Activated naive CD8-positive, alpha-beta T cell (primary cell): ENCODE results near the gene KLHDC4.

Experiments
- H3K27ac Mint-ChIP-seq: one replicate; pipeline ENCODE4 v1.8.0; 2021; ENCODE audit warnings: mixed read lengths
- H3K27me3 Mint-ChIP-seq: one replicate; pipeline ENCODE4 v1.8.0; 2021; ENCODE audit warnings: mixed read lengths
- H3K36me3 Mint-ChIP-seq: one replicate; pipeline ENCODE4 v1.8.0; 2021; ENCODE audit warnings: mixed read lengths
- H3K4me1 Mint-ChIP-seq: one replicate; pipeline ENCODE4 v1.8.0; 2021; ENCODE audit warnings: low read depth, mixed read lengths
- H3K4me3 Mint-ChIP-seq: one replicate; pipeline ENCODE4 v1.8.0; 2021; ENCODE audit warnings: mild to moderate bottlenecking, mixed read lengths
- H3K9me3 Mint-ChIP-seq: one replicate; pipeline ENCODE4 v1.8.0; 2021; ENCODE audit warnings: low read depth, mixed read lengths

KLHDC4 gene

DNA sequence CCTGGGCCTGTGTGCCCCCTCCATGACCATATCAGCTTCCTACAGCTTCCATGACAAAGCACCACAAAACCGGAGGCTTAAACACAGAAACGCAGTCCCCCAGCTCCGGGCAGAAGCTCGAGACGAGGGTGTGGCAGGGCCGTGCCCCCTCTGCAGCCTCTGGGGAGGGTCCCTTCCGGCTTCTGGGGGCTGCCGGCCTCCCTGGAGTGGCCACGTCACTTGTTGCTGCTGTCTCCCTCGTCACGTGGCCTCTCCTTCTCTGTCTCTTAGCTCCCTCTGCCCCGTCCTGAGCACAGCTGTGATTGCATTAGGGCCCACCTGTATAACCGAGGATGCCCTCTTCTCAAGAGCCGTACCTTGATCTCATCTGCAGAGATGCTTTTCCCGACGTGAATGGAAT lies 98.9 kb downstream of the KLHDC4 start:
- Mint-ChIP-seq H3K4me1 (no peaks in the 10 kb centered on the region), H3K27ac (no peak overlapping the region), H3K9me3 (no peaks in the 10 kb centered on the region), H3K27me3 (peaks cover 7% of the 10 kb centered on the region), H3K36me3 (no peaks in the 10 kb centered on the region), H3K4me3 (no peak overlapping the region)

DNA sequence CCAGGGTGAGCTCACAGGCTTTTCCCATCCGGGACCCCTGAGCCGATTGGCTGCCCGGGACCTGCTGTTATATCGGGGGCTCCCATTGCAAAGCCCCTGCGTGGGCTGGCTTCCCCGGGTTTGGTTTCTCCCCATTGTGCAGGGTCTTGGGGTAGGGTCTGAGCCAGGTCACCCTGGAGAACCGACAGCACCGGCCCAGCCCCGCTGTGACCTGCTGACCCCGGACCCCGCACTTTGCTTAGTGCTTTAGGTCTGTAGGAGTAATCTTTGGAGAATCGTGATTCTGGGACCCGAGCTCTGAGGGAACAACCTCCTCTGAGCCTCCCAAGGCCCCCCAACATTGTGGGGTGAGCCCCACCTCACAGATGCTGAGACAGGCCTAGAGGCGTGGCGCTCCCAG lies 100.6 kb downstream of the KLHDC4 start:
- no peaks in the 10 kb centered on the region for H3K36me3 Mint-ChIP-seq
- peaks cover 10% of the 10 kb centered on the region for H3K27me3 Mint-ChIP-seq
- H3K27ac Mint-ChIP-seq: no peak overlapping the region
- H3K9me3 Mint-ChIP-seq: no peaks in the 10 kb centered on the region
- H3K4me3 Mint-ChIP-seq: no peak overlapping the region
- H3K4me1 Mint-ChIP-seq: no peaks in the 10 kb centered on the region

DNA sequence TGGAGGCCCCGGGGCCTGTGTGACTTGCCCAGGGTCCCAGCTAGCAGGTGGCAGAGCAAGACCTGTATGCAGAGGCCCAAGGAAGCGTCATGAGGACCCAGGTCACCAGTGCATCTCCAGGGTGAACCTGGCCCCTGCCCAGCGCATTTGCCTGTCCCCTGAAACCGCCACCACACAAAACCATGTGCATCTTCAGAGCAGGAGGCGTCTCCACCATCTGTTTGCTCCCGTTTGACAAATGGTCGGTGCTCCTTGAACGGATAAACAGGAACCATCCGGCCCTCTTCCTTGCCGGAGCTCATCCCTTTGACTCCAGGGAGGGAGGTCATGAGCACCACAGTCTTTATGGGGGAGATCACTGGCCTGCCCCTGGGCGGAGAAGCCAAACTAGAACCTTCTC lies 101.0 kb downstream of the KLHDC4 start:
- H3K4me3 Mint-ChIP-seq: no peak overlapping the region
- H3K4me1 Mint-ChIP-seq: no peaks in the 10 kb centered on the region
- no peak overlapping the region for H3K27ac Mint-ChIP-seq
- no peaks in the 10 kb centered on the region for H3K36me3 Mint-ChIP-seq
- H3K9me3 Mint-ChIP-seq: no peaks in the 10 kb centered on the region
- H3K27me3 Mint-ChIP-seq: peaks cover 10% of the 10 kb centered on the region

DNA sequence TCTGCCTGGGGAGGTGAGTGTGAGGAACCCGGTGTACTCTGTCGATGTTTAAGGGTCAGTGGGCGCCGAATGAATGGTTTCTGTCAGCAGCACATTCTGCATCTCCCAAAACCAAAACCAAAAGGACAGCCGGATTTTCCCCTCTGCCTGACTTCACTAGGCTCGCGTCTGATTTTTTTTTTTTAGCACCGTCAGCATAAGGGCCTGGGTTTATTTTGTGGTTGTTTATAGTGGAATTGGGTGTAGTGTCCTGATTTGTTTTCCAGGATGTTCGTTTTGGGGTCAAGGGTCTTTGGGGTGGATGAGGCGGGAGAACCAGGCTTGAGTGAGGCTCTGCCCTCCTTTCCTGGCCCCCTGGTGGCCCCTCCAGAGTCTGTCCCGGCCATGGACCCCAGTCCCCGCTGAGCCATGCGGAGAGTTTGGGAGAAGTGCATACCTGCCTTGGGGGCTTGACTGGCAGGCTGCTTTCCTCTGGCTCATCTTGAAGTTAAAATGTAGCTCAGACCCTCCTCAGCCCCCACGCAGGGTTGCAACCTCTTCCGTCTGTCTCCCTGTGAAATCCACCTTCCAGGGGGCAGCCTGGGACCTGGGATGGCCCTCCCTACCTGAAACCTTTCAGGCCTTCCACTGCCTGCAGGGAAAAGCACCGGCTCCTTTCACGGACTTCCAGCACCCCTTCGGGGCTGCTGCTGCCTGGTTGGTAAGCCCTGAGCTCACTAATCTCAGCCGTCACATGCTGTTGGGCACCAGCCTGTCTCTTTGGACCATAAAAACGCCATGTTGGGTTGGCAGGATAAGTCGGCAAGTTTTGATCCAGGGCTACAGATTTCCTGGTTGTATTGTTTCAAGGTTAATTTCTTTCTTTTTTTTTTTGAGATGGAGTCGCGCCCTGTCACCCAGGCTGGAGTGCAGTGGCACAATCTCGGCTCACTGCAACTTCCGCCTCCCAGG lies 103.3 kb downstream of the KLHDC4 start:
- no peaks in the 10 kb centered on the region for H3K4me1 Mint-ChIP-seq
- H3K4me3 Mint-ChIP-seq: no peak overlapping the region
- peaks cover 10% of the 10 kb centered on the region for H3K27me3 Mint-ChIP-seq
- H3K27ac Mint-ChIP-seq: no peak overlapping the region
- H3K9me3 Mint-ChIP-seq: no peaks in the 10 kb centered on the region
- no peaks in the 10 kb centered on the region for H3K36me3 Mint-ChIP-seq

DNA sequence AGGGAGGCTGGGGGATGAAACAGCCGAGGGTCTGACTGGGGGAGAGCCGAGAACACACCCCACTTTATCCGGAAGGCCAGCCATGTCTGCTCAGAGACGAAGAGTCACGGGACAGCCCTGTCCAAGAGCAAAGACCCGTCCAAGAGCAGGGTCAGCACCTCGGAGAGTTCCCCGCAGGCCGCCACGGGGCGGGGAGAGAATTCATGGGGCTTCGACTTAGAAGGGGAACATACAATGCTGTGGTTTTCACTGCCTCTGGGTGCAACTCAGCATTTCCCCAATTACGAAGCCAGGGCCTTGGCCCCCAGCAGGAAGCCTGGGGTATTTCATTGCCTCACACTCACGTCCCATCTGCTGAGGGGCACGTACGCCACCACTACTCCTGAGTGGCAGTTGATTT lies 104.2 kb downstream of the KLHDC4 start:
- H3K4me1 Mint-ChIP-seq: no peaks in the 10 kb centered on the region
- H3K4me3 Mint-ChIP-seq: no peak overlapping the region
- H3K27me3 Mint-ChIP-seq: peaks cover 10% of the 10 kb centered on the region
- H3K27ac Mint-ChIP-seq: no peak overlapping the region
- H3K36me3 Mint-ChIP-seq: no peaks in the 10 kb centered on the region
- H3K9me3 Mint-ChIP-seq: no peaks in the 10 kb centered on the region

DNA sequence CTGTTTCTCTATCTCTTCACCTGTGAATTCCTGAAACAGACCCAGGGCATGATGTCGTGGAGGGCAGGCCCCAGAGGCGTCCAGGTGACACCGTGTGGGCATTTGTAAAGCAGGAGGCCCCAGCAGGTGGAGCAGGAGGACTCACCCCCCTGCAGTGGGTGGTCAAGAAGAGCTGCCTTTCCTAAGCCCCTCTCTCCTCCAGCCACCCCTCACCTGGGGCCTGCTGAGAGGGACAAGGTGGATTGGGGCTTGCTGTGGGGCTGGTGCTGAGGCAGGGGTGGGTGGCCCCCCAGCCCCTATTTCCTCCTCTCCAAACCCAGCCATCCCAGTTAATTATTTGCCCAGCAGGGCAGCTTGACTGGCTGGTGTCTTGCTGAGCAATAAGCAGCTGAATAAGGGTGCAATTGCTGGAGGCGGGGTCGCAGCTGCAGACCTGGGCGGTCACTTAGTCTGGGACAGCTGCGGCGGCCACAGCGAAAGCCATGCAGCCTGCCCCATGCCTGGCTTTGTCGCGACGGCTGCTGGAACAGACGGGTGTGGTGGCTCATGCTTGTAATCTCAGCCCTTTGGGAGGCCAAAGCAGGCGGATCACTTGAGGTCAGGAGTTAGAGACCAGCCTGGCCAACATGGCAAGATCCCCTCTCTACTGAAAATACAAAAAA lies 107.1 kb downstream of the KLHDC4 start:
- no peaks in the 10 kb centered on the region for H3K36me3 Mint-ChIP-seq
- no peak overlapping the region for H3K4me3 Mint-ChIP-seq

More for the DNA sequence above, 107.1 kb downstream of the KLHDC4 start:
- Mint-ChIP-seq H3K4me1 (no peaks in the 10 kb centered on the region), H3K27ac (no peak overlapping the region), H3K27me3 (peaks cover 8% of the 10 kb centered on the region), H3K9me3 (no peaks in the 10 kb centered on the region)
